Measurements from ENCODE around the gene ACTMAP.

- TF ChIP-seq CTCF (conservative IDR thresholded peaks at IDR 0.05) (no peak), EZH2 (IDR thresholded peaks at IDR 0.05; ENCODE audit: low read depth) (no peak)
Measured at GRCh38 chr19:40774916-40775631, 24.8 kb upstream of the ACTMAP start, which contains the start of gene MIA.
